ENCODE results near the gene FAM168A.

DNA sequence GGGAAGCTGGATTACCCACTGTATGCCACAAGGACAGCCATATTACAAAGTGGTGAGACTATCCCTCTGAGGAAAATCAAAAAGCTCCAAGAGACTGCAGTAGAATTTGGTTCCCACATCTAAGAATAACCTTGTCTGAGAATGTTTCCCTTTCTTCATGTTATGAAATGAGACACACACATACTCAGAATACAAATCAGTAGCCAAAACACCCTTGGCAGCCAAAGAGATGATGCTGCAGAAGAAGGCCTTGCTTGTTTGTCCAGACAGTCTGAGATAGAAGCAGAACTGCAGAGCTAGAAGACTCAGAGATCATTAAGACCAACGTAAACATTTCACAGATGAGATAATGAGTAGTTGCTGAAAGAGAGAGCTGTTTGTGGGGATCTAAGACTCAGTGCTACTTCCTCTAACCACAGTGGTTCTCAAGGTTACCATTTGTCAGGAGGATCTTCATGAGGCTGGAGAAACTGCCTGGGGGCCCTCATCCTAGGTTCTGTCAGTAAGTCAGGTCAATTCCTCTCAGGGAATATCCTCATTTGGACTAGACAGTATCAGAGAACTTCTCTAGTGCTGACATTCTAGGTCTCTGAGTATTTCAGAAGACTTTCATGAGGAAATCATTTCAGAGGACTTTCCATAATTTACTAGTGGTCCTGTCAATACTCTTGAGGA, 182.8 kb downstream of the FAM168A start:
- TF ChIP-seq, protein P1, sequence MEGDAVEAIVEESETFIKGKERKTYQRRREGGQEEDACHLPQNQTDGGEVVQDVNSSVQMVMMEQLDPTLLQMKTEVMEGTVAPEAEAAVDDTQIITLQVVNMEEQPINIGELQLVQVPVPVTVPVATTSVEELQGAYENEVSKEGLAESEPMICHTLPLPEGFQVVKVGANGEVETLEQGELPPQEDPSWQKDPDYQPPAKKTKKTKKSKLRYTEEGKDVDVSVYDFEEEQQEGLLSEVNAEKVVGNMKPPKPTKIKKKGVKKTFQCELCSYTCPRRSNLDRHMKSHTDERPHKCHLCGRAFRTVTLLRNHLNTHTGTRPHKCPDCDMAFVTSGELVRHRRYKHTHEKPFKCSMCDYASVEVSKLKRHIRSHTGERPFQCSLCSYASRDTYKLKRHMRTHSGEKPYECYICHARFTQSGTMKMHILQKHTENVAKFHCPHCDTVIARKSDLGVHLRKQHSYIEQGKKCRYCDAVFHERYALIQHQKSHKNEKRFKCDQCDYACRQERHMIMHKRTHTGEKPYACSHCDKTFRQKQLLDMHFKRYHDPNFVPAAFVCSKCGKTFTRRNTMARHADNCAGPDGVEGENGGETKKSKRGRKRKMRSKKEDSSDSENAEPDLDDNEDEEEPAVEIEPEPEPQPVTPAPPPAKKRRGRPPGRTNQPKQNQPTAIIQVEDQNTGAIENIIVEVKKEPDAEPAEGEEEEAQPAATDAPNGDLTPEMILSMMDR (IDR thresholded peaks at IDR 0.05): no peak
- no peak for TF ChIP-seq POLR2A (IDR thresholded peaks at IDR 0.05)
